Stimulated activated CD8-positive, alpha-beta memory T cell treated with anti-CD3 and anti-CD28 coated beads, Interleukin-7, amount 100 ng/mL, for 48 hours (primary cell): ENCODE data around the gene PTCRA.
"Not testable (repeated sequence)": the region's sequence is repeated elsewhere in the genome, so short reads cannot be mapped to it uniquely, and the experiment has no call there.

Source experiments
- DNase-seq, 2 donors: peaks; one replicate each; pipeline ENCODE4 v3.0.0-alpha.2; 2020; ENCODE audit warnings: low read depth in 1 of 2; ENCODE audit errors: extremely low read depth in 1 of 2

PTCRA gene

GRCh38 chr6:42902429-42903263 lies 13.2 kb upstream of the PTCRA start:
- not testable (repeated sequence) for DNase-seq

DNA sequence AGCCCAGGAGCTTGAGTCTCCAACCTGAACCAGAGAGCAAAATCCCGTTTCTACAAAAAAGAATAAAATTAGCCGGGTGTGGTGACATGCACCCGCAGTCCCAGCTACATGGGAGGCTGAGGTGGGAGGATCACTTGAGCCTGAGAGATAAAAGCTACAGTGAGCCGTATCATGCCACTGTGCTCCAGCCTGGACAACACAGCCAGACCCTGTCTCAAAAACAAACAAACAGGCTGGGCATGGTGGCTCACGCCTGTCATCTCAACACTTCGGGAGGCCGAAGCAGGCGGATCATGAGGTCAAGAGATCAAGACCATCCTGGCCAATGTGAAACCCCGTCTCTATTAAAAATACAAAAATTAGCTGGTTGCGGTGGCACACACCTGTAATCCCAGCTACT lies 11.4 kb upstream of the PTCRA start:
- DNase-seq, result no peak

GRCh38 chr6:42907336-42907735 lies 8.5 kb upstream of the PTCRA start:
- no peak for DNase-seq

- no peak for DNase-seq
These were observed 6.0 kb upstream of the PTCRA start for GRCh38 chr6:42909835-42910234.

DNA sequence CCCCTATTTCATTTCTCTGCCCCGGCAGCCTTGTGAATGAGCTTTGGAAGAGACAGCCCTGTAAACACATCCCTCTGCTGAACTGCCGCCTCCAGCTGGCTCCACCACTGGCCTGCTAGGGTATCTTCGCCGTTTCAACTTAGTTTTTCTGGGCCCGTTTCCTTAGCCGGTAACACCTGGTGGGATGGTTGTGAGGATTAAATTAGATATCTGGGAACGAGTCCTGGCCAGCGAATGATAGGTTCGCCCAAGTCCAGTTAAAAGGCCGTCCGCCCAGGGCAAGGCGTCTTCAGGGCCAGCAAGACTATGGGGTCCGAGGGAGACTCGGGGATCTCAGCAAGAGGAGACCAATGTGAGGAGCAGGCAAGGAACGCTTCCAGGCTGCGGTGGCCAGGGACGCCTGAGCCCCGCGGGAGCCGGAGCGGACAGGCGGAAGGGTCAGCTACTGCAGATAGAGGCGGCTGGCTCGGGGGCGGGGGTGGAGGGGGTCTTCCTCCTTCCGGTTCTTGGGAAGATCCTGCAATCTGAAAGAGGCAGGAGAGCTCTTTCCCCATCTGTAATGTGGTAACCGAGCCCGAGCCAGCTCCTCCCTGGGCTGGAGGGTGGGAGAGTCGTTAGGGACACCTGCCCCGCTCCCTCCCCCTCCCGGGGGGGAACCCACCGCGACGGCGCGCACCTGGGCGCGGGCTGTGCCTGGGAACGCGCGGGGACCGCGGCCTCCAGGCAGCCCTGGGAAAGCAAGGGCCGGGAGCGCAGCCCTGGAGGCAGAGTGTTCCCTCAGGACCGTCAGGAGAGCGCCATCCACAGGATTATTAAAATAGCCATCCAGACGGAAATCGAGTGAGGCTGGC lies 4.5 kb upstream of the PTCRA start:
- no peak for DNase-seq

GRCh38 chr6:42914546-42914945 lies 1.3 kb upstream of the PTCRA start:
- DNase-seq, result no peak

GRCh38 chr6:42916288-42916687 lies 435 bp downstream of the PTCRA start:
- DNase-seq, result no peak

GRCh38 chr6:42921801-42922200 lies 5.9 kb downstream of the PTCRA start:
- no peak for DNase-seq

DNA sequence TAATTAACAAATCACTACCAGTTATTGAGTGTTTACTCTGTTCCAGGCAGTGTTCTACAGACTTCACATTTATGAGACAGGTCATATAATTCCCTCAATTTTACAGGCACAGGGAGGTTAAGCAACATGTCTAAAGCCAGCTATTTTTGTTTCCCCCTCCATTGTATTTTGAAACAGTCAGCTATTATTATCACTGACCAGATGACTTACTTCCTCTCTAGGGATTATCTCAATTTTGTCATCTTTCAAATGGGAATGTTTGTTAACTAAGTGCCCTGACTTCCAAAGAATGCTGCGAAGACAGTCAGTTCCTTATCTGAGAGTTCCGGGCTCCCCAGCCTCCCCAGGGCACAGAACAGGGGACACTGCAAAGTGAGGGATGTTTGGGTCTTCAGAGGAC lies 7.8 kb downstream of the PTCRA start:
- DNase-seq, result no peak

- DNase-seq, result no peak
These were observed 9.5 kb downstream of the PTCRA start for GRCh38 chr6:42925248-42925857.

- DNase-seq, result peak; percentile 90 to 95
These were observed 13.3 kb downstream of the PTCRA start, which contains the start of gene CNPY3 for GRCh38 chr6:42928986-42929820. Gene CNPY3, plus strand, starts transcription at chr6:42929480. Its CDS starts 91 bp downstream, at chr6:42929571.

DNA sequence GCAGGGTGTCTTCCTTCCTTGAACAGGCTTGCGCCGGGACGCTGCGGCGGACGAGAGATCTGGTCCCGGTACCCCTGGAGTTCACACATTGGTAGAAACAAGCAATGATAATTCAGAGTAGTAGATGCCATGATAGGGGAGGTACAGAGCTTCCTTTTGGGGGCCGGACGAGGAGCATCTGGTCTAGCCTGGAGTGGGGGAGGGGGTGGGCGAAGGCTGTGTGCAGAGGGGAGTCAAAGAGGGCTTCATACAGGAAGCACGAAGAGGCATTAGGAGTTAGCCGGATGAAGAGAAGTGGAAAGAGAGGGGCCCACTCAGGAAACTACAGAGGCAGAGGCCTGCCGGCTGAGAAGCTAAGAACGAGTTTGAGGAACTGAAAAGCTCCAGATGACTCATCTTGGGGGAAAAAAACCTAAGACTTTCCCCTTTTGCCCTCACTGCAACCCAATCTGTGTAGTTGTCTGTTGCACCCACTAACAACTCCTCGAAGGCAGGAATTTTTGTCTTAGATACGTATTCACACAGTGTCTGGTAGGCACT lies 14.0 kb downstream of the PTCRA start:
- peak; percentile 44 to 71 for DNase-seq

GRCh38 chr6:42932412-42932811 lies 16.6 kb downstream of the PTCRA start:
- no peak for DNase-seq

DNA sequence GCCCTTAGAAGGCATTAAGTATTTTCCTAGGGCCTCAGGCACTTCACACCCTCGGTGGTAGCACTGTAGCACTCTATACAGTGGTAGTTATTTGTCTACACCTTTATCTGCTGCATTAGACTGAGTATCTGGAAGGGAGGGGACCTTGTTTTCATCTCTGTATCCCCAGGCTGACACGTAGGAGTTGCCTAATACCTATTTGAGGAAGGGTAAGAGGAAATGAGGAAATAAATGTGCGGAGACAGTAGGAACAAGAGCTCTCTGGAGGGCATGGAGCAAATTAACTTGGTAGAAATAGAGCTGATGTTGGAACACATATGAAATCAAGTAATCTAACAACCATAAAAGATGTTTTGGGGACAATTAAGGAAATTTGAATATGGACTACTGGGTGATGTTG lies 17.4 kb downstream of the PTCRA start:
- no peak for DNase-seq

DNA sequence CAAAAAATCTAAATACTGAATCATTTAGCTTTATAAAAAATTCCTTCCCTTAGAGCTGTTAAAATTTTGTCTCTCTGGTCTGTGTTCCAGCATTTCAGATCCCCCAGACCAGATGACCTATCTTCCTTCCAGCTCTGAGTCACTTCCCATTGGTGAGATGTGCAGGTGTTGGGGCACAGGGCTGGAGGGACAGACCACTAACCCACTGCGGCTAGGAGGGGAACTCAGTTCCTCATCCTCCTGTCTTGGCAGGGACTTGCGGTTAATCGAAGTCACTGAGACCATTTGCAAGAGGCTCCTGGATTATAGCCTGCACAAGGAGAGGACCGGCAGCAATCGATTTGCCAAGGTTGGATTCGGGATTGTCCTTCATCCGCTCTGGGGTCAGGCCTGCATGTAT lies 19.5 kb downstream of the PTCRA start:
- DNase-seq, result no peak

GRCh38 chr6:42936398-42936797 lies 20.5 kb downstream of the PTCRA start:
- no peak for DNase-seq

DNA sequence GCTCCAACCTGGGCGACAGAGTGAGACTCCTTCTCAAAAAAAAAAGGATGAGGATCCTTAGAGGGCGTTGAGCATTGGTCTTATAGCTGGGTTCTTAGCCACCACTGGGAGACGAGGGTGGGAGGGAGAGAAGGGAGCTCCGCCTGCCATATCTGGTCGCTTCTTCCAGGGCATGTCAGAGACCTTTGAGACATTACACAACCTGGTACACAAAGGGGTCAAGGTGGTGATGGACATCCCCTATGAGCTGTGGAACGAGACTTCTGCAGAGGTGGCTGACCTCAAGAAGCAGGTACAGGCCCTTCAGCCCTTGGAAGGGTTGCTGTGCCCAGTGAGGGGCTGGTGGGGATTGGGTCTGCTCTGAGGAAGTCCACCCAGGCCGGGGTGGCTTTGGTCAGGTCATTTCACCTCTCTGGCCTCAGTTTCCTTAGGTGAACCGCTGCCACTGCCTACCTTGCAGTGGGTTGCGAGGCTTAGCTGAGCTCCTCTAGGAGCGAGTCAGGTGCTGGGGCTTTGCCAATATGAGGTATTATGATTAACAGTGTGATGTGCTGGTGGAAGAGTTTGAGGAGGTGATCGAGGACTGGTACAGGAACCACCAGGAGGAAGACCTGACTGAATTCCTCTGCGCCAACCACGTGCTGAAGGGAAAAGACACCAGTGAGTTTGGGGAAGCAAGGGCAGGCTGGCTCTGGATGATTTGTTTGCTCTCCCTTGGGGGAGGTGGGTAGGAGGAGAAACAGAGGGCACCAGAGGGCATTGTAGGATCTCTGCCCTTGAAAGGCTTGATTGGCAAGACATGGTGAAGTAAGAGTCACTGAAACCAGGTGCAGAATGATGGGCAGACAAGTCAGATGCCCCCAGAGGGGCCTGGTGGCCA lies 21.9 kb downstream of the PTCRA start:
- no peak for DNase-seq

- DNase-seq, result no peak
These were observed 22.6 kb downstream of the PTCRA start for GRCh38 chr6:42938428-42938796.
